Measurements from ENCODE around the gene DPP6.

- TF ChIP-seq, protein P1, sequence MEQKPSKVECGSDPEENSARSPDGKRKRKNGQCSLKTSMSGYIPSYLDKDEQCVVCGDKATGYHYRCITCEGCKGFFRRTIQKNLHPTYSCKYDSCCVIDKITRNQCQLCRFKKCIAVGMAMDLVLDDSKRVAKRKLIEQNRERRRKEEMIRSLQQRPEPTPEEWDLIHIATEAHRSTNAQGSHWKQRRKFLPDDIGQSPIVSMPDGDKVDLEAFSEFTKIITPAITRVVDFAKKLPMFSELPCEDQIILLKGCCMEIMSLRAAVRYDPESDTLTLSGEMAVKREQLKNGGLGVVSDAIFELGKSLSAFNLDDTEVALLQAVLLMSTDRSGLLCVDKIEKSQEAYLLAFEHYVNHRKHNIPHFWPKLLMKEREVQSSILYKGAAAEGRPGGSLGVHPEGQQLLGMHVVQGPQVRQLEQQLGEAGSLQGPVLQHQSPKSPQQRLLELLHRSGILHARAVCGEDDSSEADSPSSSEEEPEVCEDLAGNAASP (IDR thresholded peaks at IDR 0.05): no peak
- TF ChIP-seq POLR2AphosphoS5 (IDR thresholded peaks at IDR 0.05; ENCODE audit: control insufficient read depth, insufficient read depth, low read depth, low read length) (no peak), REST (IDR thresholded peaks at IDR 0.05; ENCODE audit: borderline replicate concordance) (no peak), REST (CRISPR knock-in tag; IDR thresholded peaks at IDR 0.05; ENCODE audit: low read depth) (no peak), PPARD (CRISPR knock-in tag; IDR thresholded peaks at IDR 0.05) (no peak), SMARCC2 (IDR thresholded peaks at IDR 0.05; ENCODE audit: low read depth) (no peak), ZNF512 (tag; IDR thresholded peaks at IDR 0.05) (no peak), GABPA (tag; conservative IDR thresholded peaks at IDR 0.05; ENCODE audit: low read depth) (no peak), ZNF655 (CRISPR knock-in tag; IDR thresholded peaks at IDR 0.05) (no peak), HINFP (tag; conservative IDR thresholded peaks at IDR 0.05; ENCODE audit: low read depth) (no peak)
- TF ChIP-seq, protein P2, sequence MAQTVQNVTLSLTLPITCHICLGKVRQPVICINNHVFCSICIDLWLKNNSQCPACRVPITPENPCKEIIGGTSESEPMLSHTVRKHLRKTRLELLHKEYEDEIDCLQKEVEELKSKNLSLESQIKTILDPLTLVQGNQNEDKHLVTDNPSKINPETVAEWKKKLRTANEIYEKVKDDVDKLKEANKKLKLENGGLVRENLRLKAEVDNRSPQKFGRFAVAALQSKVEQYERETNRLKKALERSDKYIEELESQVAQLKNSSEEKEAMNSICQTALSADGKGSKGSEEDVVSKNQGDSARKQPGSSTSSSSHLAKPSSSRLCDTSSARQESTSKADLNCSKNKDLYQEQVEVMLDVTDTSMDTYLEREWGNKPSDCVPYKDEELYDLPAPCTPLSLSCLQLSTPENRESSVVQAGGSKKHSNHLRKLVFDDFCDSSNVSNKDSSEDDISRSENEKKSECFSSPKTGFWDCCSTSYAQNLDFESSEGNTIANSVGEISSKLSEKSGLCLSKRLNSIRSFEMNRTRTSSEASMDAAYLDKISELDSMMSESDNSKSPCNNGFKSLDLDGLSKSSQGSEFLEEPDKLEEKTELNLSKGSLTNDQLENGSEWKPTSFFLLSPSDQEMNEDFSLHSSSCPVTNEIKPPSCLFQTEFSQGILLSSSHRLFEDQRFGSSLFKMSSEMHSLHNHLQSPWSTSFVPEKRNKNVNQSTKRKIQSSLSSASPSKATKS (CRISPR knock-in tag; IDR thresholded peaks at IDR 0.05): no peak
- TF ChIP-seq, protein P3, sequence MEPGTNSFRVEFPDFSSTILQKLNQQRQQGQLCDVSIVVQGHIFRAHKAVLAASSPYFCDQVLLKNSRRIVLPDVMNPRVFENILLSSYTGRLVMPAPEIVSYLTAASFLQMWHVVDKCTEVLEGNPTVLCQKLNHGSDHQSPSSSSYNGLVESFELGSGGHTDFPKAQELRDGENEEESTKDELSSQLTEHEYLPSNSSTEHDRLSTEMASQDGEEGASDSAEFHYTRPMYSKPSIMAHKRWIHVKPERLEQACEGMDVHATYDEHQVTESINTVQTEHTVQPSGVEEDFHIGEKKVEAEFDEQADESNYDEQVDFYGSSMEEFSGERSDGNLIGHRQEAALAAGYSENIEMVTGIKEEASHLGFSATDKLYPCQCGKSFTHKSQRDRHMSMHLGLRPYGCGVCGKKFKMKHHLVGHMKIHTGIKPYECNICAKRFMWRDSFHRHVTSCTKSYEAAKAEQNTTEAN (CRISPR knock-in tag; IDR thresholded peaks at IDR 0.05): no peak
Observed at GRCh38 chr7:154424350-154424749, 372.2 kb downstream of the DPP6 start.
